ENCODE measurements around the gene UBE2E2.

The UBE2E2 gene

GRCh38 chr3:23283625-23284024, 80.5 kb downstream of the UBE2E2 start:
- H3K36me3 Mint-ChIP-seq (ENCODE audit: insufficient read depth) = peaks cover 2% of the 10 kb centered on the region
- no peak overlapping the region for H3K27ac Mint-ChIP-seq
- no peak for ATAC-seq (replicated peaks)

GRCh38 chr3:23288286-23288685, 85.2 kb downstream of the UBE2E2 start:
- ATAC-seq (replicated peaks) = no peak
- Mint-ChIP-seq H3K27ac (no peak overlapping the region), H3K9me3 (peaks cover 1 to 18% of the 10 kb centered on the region in 2 donors), H3K4me3 (no peak overlapping the region), H3K36me3 (ENCODE audit: insufficient read depth) (no peaks in the 10 kb centered on the region), H3K27me3 (no peaks in the 10 kb centered on the region), H3K4me1 (ENCODE audit: low read depth in 2 of 2) (no peaks in the 10 kb centered on the region)
- DNase-seq = no peak

More at GRCh38 chr3:23283625-23284024, 80.5 kb downstream of the UBE2E2 start:
- peaks cover 1 to 18% of the 10 kb centered on the region in 2 donors for H3K9me3 Mint-ChIP-seq
- H3K4me1 Mint-ChIP-seq (ENCODE audit: low read depth in 2 of 2) = no peaks in the 10 kb centered on the region
- no peak for DNase-seq
- no peaks in the 10 kb centered on the region for H3K27me3 Mint-ChIP-seq
- no peak overlapping the region for H3K4me3 Mint-ChIP-seq

- Mint-ChIP-seq H3K9me3 (peaks cover 1 to 18% of the 10 kb centered on the region in 2 donors), H3K4me1 (ENCODE audit: low read depth in 2 of 2) (no peaks in the 10 kb centered on the region), H3K36me3 (ENCODE audit: insufficient read depth) (no peaks in the 10 kb centered on the region), H3K27me3 (no peaks in the 10 kb centered on the region), H3K27ac (no peak overlapping the region), H3K4me3 (no peak overlapping the region)
- DNase-seq = no peak
- ATAC-seq (replicated peaks) = no peak
Measured at GRCh38 chr3:23288715-23289114, 85.6 kb downstream of the UBE2E2 start.

- Mint-ChIP-seq H3K4me1 (ENCODE audit: low read depth in 2 of 2) (no peaks in the 10 kb centered on the region), H3K36me3 (ENCODE audit: insufficient read depth) (no peaks in the 10 kb centered on the region), H3K27ac (no peak overlapping the region), H3K4me3 (no peak overlapping the region), H3K27me3 (no peaks in the 10 kb centered on the region), H3K9me3 (peaks cover 1 to 8% of the 10 kb centered on the region in 2 donors)
- ATAC-seq (replicated peaks) = no peak
- no peak for DNase-seq
Measured at GRCh38 chr3:23292432-23292831, 89.3 kb downstream of the UBE2E2 start.

- ATAC-seq (replicated peaks) = no peak
- DNase-seq = no peak
- Mint-ChIP-seq H3K4me3 (no peak overlapping the region), H3K36me3 (ENCODE audit: insufficient read depth) (no peaks in the 10 kb centered on the region), H3K9me3 (peaks cover 0 to 5% of the 10 kb centered on the region in 2 donors), H3K27ac (no peak overlapping the region), H3K4me1 (ENCODE audit: low read depth in 2 of 2) (no peaks in the 10 kb centered on the region), H3K27me3 (no peaks in the 10 kb centered on the region)
Measured at GRCh38 chr3:23294770-23295387, 91.8 kb downstream of the UBE2E2 start.

GRCh38 chr3:23301819-23302218, 98.7 kb downstream of the UBE2E2 start:
- no peak for DNase-seq
- ATAC-seq (replicated peaks) = no peak
- Mint-ChIP-seq H3K4me3 (no peak overlapping the region), H3K4me1 (ENCODE audit: low read depth in 2 of 2) (no peaks in the 10 kb centered on the region), H3K27me3 (peaks cover 0 to 11% of the 10 kb centered on the region in 2 donors), H3K36me3 (ENCODE audit: insufficient read depth) (no peaks in the 10 kb centered on the region), H3K27ac (no peak overlapping the region), H3K9me3 (peaks cover 0 to 5% of the 10 kb centered on the region in 2 donors)

- Mint-ChIP-seq H3K4me3 (no peak overlapping the region), H3K9me3 (peaks cover 0 to 5% of the 10 kb centered on the region in 2 donors), H3K27me3 (peaks cover 0 to 11% of the 10 kb centered on the region in 2 donors), H3K36me3 (ENCODE audit: insufficient read depth) (no peaks in the 10 kb centered on the region), H3K4me1 (ENCODE audit: low read depth in 2 of 2) (no peaks in the 10 kb centered on the region), H3K27ac (no peak overlapping the region)
- ATAC-seq (replicated peaks) = no peak
- DNase-seq = no peak
Measured at GRCh38 chr3:23302271-23302670, 99.1 kb downstream of the UBE2E2 start.

- Mint-ChIP-seq H3K27ac (no peak overlapping the region), H3K9me3 (peaks cover 0 to 5% of the 10 kb centered on the region in 2 donors)
Measured at GRCh38 chr3:23303601-23304217, 100.6 kb downstream of the UBE2E2 start.

GRCh38 chr3:23304424-23304823, 101.3 kb downstream of the UBE2E2 start:
- no peak overlapping the region for H3K27ac Mint-ChIP-seq
- DNase-seq (no peak), ATAC-seq (replicated peaks) (no peak)
- H3K4me1 Mint-ChIP-seq (ENCODE audit: low read depth in 2 of 2) = no peaks in the 10 kb centered on the region
- no peak overlapping the region for H3K4me3 Mint-ChIP-seq
- H3K27me3 Mint-ChIP-seq = peaks cover 0 to 11% of the 10 kb centered on the region in 2 donors
- peaks cover 0 to 1% of the 10 kb centered on the region in 2 donors for H3K9me3 Mint-ChIP-seq
- H3K36me3 Mint-ChIP-seq (ENCODE audit: insufficient read depth) = no peaks in the 10 kb centered on the region

More at GRCh38 chr3:23303601-23304217, 100.6 kb downstream of the UBE2E2 start:
- H3K27me3 Mint-ChIP-seq = peaks cover 0 to 11% of the 10 kb centered on the region in 2 donors
- no peak overlapping the region for H3K4me3 Mint-ChIP-seq
- DNase-seq (no peak), ATAC-seq (replicated peaks) (no peak)
- H3K4me1 Mint-ChIP-seq (ENCODE audit: low read depth in 2 of 2) = no peaks in the 10 kb centered on the region
- no peaks in the 10 kb centered on the region for H3K36me3 Mint-ChIP-seq (ENCODE audit: insufficient read depth)

GRCh38 chr3:23308986-23309625, 106.0 kb downstream of the UBE2E2 start:
- Mint-ChIP-seq H3K27ac (no peak overlapping the region), H3K9me3 (no peaks in the 10 kb centered on the region), H3K4me1 (ENCODE audit: low read depth in 2 of 2) (no peaks in the 10 kb centered on the region), H3K4me3 (no peak overlapping the region), H3K27me3 (no peaks in the 10 kb centered on the region), H3K36me3 (ENCODE audit: insufficient read depth) (no peaks in the 10 kb centered on the region)
- no peak for ATAC-seq (replicated peaks)
- DNase-seq = no peak

GRCh38 chr3:23312866-23313265, 109.7 kb downstream of the UBE2E2 start:
- DNase-seq (no peak), ATAC-seq (replicated peaks) (no peak)
- Mint-ChIP-seq H3K9me3 (peaks cover 0 to 11% of the 10 kb centered on the region in 2 donors), H3K4me3 (no peak overlapping the region), H3K4me1 (ENCODE audit: low read depth in 2 of 2) (no peaks in the 10 kb centered on the region), H3K36me3 (ENCODE audit: insufficient read depth) (no peaks in the 10 kb centered on the region), H3K27me3 (peaks cover 0 to 7% of the 10 kb centered on the region in 2 donors), H3K27ac (no peak overlapping the region)

- Mint-ChIP-seq H3K27ac (no peak overlapping the region), H3K4me1 (ENCODE audit: low read depth in 2 of 2) (no peaks in the 10 kb centered on the region)
- ATAC-seq (replicated peaks) = no peak
Measured at GRCh38 chr3:23314981-23315762, 112.0 kb downstream of the UBE2E2 start.

GRCh38 chr3:23316924-23317323, 113.8 kb downstream of the UBE2E2 start:
- Mint-ChIP-seq H3K36me3 (ENCODE audit: insufficient read depth) (no peaks in the 10 kb centered on the region), H3K27ac (no peak overlapping the region), H3K4me1 (ENCODE audit: low read depth in 2 of 2) (no peaks in the 10 kb centered on the region), H3K4me3 (no peak overlapping the region), H3K27me3 (peaks cover 0 to 7% of the 10 kb centered on the region in 2 donors), H3K9me3 (peaks cover 0 to 11% of the 10 kb centered on the region in 2 donors)
- no peak for DNase-seq
- ATAC-seq (replicated peaks) = no peak

More at GRCh38 chr3:23314981-23315762, 112.0 kb downstream of the UBE2E2 start:
- H3K36me3 Mint-ChIP-seq (ENCODE audit: insufficient read depth) = no peaks in the 10 kb centered on the region
- peaks cover 0 to 7% of the 10 kb centered on the region in 2 donors for H3K27me3 Mint-ChIP-seq
- H3K9me3 Mint-ChIP-seq = peaks cover 0 to 11% of the 10 kb centered on the region in 2 donors
- no peak for DNase-seq
- H3K4me3 Mint-ChIP-seq = no peak overlapping the region

Data from effector memory CD8-positive, alpha-beta T cell (primary cell).